GM19099 (cell line): ENCODE measurements around the gene ZBTB7C.

Experiments used
- POLR2A ChIP-seq: IDR thresholded peaks from 3 replicates; pipeline ENCODE4 v1.6.1; 2011; ENCODE audit warnings: low read depth; ENCODE audit not compliant: insufficient read length; ENCODE audit errors: extremely low read depth

The ZBTB7C gene

DNA sequence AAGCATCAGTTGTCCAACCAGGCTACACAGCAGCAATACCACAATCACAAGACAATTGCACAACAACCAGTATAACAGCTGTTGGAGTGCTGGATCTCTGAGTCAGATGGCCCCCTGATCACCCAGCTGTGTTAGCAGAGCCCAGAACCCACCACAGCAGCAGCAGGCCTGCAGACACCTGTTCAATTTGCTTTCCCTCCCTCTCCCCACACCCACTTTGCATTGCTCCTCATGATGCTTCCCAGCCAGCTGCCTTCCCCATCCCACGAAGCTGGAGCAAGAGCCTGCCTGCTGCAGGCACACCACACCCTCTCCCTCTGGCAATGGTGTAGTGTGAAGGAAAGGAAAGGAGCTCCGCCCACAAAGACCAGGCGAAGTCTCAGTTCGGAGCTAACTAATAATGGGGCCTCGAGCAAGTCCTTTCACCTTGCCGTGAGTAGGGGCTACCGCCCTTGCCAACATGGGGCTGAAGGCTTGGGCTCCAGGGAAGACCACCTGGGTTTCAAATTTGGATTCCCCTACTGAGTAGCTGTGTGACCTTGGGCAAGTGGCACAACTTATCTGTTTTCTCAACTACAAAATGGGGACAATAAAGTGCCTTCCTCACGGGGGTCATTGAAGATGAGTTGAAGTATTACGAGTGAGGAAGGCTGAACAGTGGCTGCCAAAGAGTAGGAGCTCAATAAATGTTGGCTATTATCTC, 19.4 kb upstream of the ZBTB7C start:
- TF ChIP-seq POLR2A: no peak

DNA sequence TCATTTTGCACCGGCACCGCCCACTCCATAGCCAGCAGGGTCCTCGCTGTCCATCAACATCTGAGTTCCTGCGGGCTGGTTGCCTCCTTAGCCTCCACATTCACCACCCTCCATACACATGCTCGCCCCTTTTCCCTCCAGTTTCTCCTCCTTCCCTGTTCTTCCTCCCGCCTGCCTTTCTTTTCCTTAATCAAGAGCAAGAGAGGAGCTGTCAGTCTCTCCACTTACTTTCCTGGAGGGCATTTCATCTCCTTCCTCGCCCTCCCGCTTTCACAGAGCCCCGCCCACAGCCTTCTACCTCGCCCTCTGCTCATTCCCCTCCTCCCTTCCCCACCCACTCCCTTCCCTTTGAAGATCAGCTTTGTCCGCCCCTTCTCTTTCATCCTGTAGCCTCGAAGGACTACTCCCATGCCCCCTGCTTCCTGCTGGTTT, 13.8 kb upstream of the ZBTB7C start:
- no peak for TF ChIP-seq POLR2A

DNA sequence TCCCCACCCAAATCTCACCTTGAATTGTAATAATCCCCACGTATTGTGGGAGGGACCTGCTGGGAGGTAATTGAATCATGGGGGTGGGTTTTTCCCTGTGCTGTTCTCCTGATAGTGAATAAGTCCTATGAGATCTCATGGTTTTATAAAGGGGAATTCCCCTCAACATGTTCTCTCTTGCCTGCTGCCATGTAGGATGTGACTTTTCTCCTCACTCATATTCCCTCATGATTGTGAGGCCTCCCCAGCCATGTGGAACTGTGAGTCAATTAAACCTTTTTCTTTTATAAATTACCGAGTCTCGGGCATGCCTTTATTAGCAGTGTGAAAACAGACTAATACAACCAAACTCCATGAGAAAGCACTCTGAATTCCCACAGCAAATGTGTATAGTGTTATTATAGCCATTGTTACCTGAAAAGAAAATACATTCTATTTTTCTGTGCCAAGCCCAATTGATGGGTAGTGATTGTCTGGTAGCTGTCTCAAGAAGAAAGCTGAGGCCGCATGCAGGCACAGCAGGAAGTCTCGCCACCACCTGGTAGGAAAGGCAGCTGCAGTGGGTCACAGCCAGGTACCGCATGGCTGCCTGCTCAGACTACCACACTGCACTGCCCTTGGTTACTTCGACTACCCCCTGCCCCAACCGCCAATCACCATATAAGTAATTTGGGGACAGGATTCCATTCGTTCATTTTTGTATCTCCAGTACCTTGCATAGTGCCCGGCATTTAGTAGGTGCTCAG, 10.3 kb upstream of the ZBTB7C start:
- TF ChIP-seq POLR2A: no peak

DNA sequence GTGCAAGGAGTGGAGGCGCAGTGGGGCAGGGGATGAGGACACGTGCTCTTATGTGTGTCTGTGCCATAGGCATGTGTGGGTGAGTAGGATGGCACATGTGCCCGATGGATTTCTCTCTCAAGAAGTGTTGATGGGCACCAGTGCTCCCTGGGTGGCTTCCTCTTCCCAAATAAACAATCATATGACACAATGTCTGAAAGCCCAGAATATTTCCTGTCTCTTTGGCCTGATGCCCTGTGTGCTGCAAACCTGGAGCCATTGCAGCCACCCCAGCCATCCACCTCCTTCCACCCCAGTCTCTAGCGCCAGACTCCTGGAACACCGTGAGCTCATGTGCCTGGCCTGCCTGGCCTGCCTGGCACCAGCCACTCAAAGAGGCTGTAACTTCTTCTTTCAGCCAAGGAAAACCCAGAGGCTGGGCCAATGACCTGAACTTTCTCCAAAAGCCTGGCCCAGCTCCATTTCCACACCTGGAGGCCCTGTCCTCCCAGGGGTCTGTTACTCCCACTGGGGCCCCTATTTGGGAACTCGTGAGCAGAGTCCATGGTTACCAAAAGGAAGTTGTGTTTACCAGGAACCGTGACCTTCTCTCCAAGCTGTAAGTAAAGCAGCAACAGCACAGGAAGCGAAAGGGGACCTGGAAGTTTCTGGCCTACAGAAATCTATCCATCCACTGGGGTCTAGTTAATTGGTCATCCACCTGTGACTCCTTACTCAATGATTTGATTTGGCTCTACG, 9.5 kb upstream of the ZBTB7C start:
- TF ChIP-seq POLR2A: no peak

DNA sequence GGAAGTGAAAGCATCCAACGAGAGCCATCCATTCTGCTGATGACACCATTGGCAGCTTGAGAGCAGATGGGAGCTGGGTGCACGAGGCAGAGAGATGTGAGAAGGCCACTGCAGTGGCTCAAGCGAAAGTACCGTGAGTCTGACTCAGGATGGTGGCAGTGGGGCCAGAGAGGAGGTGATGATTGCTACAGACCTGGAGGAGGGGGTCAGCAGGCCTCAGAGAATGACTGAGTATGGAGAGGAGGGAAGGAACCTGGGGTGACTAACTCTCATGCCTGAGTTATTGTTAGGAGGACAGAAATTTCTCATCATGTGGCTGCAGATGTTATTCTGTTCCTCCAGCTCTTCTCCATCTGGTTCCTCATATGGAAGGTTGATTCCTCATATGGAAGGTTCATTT, 8.8 kb upstream of the ZBTB7C start:
- no peak for TF ChIP-seq POLR2A

DNA sequence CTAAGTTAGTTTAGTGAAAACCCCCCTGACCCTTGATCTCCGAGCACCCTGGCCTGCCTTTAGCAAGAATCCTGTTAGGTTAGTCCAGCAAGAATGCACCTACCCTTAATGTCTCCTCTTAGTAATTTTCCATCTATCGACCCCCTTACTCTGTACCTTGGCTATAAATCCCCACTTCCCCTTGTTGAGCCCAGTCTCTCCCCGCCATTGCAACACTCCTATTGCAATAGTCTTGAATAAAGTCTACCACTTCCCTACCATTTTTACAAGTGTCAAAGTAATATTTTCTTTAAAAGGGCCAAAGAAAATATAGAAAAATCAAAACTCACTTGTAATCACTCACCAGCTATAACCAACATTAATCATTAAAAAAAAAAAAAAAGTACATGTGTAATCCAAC, 4.2 kb upstream of the ZBTB7C start:
- no peak for TF ChIP-seq POLR2A

DNA sequence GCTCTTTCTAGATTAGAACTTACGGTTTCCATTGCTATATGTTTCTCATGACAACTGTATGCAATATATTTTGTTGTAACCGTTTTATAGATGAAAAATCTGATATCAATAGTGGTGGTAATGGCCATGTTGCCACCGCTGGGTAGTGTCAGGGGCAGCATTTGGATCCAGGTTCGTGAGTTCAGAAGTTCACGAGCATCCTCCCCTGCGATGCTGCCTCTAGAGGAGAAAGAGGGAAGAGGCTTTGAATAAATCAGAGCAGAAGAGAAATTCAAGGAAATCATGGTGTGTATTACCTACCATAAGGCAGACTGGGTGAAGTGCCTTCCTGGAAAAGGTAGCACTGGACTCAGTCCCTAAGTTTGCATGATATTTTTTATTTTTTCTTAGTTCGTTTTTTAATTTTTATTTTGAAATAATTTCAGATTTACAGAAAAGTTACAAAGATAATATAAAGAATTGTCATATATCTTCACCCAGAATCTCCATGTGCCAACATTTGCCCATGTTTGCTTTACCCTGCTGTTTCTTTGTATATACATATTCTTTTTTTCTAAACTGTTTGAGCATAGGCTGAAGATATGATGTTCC, 3.3 kb upstream of the ZBTB7C start:
- no peak for TF ChIP-seq POLR2A

DNA sequence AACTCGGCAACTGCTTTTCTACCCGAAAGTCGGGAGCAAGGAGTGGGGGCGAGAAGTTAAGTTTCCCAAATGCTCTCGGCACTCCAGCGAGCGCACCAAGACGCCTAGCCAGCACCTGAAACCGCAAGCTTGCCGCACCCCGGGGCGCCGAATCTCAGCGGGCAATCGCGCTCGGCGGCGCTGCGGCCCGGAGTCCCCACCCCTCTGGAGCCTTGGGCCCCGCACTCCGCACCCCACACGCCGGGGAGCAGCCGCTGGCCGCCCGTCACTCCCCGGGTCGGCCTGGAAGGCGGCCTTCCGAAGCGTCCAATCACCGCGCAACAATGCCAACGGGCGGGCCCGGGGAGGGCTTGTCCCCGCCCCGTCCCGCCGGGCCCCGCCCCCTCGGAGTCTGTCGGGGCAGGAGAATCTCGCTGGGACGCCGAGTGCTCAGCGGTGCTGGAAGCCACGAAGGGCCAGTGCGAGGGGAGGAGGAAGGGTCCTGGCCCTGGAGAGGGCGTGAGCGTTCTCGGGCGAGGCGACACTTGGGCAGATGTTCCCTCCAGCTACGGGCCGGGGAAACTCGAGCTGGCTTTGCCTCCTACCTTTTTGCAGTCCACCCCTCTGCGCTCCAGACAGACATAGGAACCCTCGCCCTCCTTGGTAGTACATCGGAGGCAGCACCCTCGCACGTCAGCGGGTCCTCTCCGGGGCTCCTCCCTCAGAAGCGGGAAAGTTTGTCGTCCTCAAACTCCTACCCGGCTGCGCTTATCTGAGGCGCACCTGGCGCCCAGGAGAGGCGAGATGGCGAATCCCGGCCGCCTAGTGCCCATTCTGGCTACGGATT, 1.1 kb upstream of the ZBTB7C start:
- no peak for TF ChIP-seq POLR2A

DNA sequence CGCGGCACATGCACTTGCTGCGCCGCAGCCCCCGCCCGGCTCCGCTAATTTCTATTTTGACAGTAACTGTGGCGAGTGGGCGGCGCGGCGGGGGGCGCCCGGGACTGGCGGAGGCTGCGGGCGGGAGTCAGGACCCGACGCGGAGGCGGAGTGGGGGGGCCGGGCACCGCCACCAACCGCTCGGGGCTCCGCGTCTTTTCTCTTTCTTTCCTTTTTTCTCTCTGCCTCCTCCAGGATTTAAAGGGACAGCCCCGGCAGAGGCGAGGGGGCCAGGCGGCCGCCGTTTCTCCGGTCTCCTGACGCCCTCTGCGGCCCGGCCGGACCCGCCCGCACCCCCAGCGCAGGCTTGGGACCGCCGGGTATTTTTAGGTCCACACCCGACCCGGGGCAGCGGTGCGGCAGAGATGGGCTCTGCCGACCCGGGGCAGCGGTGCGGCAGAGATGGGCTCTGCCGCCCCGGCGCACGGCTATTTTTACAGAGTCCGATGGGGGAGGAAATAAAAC, 460 bp upstream of the ZBTB7C start:
- TF ChIP-seq POLR2A: no peak

DNA sequence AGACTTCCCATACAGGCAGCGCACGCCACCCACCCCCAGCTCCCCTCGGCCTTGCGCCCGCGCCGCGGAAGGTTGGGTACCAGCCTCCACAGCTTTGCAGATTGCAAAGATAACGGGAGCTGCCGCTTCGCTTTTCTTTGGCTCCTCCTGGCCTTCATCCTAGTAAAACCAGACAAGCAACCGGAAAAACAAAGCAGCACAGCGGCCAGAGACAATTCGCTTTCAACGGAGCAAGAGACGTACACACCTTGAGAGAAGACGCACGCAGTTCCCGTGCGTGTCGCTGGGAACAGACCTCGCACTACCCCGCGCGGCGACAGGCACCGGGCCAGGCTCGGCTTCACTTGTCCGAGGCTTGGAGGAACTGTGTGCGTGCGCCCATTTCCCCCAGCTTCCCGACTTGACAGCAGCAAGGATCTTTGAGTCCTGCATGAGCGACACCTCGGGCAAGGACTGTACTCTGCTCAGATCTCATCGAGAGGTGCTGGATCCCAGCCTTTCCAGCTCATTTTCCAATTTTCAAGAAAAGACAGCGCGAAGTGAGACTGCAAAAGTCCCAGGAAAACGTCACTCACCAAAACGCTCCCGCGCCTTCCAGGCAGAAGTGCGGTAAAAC, 964 bp downstream of the ZBTB7C start:
- TF ChIP-seq POLR2A: no peak

DNA sequence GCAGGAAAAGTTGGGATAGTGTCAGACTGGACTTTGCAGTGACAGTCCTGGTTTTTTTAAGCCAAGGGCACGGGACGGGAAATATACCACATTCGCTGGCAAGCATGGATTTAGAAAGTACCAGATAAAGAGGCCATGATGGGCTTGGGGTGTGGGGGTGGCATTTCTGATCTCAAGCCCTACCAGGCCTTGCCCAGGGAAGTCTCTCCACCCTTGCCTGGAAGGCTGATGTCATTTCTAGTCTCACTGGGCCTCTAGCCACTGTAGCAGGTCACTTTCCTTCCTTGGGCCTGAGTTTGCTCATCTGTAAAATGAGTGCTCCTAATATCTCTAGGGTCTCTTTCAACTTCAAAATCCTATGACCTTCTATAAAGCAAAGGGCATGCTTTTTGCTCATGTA, 1.8 kb downstream of the ZBTB7C start:
- TF ChIP-seq POLR2A: no peak

DNA sequence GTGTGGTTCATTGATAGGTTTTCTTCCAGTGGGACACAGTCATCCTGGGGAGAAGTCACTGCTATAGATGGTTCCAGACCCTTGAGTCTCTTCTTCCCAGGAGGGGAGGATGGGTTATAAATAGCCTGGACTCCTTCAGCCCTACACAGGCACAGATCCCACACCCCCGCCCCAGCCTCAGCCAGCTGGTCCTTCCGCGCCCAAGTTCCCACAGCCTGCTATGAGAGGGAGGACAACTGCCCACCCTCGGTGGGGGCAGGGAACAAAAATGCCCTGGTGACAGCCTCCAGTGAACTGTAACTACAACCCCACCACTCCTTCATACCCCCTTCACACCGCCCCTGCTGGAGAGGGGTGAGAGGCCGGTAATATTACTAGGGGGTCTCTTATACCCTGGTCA, 3.2 kb downstream of the ZBTB7C start:
- TF ChIP-seq POLR2A: no peak

DNA sequence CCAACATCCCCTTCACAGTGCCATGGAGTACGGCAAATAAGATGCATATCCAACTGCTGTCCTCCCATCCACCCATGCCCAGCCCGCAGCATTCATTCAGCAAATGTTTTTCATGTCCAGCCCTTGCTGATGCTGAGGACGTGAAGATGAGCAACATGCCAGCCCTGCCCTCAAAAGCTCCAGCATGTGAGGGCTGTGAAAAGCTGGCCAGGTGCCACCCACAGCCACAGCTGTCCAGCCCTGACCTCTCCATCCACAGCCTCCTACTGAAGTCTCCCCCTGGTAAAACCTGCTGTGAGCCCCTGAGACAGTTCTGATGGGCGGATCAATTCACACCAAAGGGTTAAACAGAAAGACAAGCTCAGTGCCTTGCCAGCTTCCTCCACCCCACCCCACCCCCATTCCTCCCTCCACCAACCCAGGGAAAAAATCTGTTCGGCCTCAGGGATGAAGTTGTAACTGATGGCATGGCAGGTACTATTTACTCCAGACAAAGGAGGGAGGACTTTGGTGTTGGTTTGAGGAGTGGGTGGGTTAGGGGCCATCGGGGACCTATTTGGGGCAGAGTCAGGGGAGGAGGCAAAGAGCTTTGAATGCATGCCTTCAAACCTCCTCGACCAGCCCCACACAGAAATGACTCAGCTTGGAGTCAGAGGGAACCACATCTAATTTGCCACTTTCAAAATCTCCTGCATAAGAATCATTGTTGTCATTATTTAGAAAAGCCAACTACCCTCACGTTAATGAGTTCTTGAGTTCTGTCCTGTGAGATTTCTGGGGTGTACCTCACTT, 4.3 kb downstream of the ZBTB7C start:
- no peak for TF ChIP-seq POLR2A

DNA sequence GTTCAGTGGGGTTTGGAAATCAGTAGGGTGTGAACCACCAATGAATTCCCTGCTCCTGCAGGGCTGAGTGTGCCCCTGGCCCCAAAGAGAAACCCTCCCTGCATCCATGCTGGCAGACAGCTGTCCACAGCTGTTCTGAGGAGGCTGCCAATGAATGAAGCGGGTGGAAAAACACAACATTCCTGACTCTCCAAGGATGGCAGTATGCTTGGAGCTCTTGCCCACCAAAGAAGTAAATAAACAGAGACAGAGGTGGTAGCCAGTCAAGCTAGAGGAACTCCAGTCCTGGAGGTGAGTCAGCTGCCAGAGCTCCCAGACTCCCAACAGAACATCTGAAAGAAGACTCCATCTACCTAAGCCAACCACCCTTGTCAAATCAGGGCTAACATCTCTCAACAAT, 6.2 kb downstream of the ZBTB7C start:
- TF ChIP-seq POLR2A: no peak
